ENCODE data around the gene C3orf33.

Gene C3orf33

GRCh38 chr3:155782390-155782953 is 23.6 kb downstream of the C3orf33 start:
- DNase-seq, result no peak

- no peak for DNase-seq
Measured at GRCh38 chr3:155780291-155780690, 25.8 kb downstream of the C3orf33 start.

GRCh38 chr3:155778462-155778861 is 27.6 kb downstream of the C3orf33 start:
- no peak for DNase-seq

- DNase-seq, result no peak
Measured at GRCh38 chr3:155772801-155773200, 33.3 kb downstream of the C3orf33 start.

- no peak for DNase-seq
Measured at GRCh38 chr3:155771126-155771525, 35.0 kb downstream of the C3orf33 start.

DNA sequence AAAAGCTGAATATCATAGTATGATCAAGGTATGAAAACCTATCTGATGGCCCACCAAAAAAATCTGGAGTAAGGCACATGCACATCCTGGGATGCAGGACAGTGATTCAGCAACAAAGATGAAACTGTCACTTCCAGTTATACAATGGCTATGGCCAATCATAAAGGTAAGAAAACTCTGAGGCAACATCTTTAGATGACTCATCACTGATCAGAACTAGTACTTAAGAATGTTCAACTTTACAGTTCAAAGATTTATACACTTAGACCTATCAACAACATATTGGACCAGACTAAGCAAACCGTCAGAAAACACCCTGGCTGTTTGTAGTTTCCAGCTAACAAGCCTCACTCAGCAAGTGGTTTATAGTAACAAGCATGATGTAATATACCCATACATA is 39.9 kb downstream of the C3orf33 start:
- no peak for DNase-seq

GRCh38 chr3:155763870-155764463 is 42.1 kb downstream of the C3orf33 start:
- DNase-seq, result no peak

GRCh38 chr3:155760653-155761052 is 45.4 kb downstream of the C3orf33 start:
- no peak for DNase-seq

- DNase-seq, result no peak
Measured at GRCh38 chr3:155757577-155757976, 48.5 kb downstream of the C3orf33 start.

- DNase-seq, result no peak
Measured at GRCh38 chr3:155753038-155753639, 52.9 kb downstream of the C3orf33 start.

DNA sequence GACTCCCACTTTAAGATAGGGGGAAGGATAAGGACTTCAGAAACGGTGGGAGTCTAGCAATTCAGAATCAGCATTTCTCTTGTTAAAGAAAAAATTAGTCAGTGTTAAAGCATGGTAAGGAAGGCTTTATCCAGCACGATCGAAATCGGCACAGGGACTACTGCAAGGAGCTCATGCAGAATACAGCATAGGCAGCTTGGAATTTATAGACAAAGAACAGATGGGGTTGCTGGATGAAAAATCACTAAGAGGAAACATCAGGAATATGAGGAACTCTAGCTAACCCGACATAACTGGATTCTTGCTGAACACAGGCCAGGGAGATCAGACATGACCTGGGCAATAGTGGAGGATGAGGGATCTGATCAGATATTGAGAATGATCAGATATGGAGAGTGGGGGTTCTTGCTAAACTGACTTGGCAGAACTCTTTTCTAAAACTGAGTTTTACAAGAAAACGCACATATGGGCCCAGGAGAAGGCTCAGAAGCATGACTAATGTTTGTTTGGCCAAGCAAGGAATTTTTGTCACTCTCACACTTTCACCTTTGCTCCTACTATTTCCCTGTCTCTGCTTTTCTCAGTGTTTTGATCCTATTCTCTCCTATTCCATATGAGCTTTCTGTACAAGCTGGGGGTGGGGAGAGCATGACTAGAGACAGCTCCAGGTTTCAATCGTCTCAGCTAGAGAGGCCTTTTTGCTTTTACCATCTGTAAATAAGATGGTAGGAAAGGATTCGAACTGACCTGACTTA is 57.3 kb downstream of the C3orf33 start:
- no peak for DNase-seq

DNA sequence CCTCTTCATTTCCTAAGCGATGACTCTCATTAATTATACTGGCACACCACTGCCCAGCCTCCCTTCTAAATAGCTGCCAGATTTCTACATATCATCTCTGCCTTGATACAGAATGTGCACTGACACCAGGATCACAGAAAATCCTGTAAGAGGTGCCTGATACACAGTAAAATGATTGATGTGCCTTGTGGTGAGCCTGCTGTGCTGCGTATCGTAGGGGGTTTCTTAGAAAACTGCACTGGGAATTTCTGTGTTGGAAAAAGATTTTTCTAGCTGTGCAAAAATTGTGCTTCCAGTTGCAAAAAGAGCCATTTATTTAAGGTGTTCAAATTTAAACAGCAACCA is 58.2 kb downstream of the C3orf33 start:
- no peak for DNase-seq

GRCh38 chr3:155747286-155747945 is 58.7 kb downstream of the C3orf33 start:
- no peak for DNase-seq

DNA sequence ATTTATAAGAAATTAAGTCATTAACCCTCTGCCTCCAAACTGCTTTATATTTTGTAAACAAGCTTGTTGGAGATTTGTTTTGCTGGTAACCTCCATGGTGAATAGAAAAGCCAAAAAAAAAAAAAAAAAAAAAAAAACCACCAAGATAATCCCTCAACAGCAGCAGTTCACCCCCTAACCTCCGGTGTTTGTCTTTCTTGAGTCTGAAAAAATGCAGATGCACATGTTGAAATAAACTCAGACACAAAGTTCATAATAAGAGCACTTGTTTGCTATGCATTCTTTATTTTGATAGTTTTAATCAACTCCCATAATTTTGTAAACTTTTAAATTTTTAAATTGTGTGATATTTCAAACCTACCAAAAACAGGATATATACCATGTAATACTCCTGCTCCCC is 59.4 kb downstream of the C3orf33 start:
- DNase-seq, result no peak

DNA sequence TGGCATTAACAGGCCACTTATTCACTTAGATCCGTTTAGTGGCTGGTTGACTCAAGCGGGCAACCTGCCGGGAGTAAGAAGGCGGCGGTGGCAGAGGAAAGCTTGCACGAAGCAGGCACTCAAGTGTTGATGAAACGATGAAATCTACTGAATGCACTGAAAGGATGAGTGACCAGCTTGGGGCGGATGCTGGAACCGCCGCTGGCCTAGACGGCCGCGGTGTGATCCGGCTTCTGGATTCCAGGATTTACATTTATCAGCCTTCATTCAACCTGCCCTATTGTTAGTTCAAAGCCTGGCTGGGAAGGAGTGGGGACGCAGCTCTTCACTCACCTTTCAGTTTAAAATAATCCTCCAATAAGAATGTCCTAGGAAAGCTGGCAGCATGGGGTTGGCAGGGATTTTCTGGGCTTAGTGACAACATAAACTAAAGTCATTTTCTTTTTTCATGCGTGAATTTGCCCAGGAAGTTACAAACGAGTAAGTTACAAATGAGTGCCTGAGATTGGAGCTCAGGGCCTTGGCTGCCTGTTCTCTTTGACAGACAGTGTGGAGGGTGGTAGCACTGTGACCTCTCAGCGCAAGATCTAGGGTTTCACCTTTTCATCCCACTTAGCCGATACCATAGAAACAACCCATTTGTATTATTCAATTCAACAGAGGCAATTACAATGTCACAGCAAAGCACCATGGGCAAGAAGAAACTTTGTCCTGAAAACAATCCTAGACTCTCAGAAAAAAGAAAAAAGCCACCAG is 60.1 kb downstream of the C3orf33 start:
- DNase-seq, result peak; percentile 63

GRCh38 chr3:155744626-155745324 is 61.3 kb downstream of the C3orf33 start, which contains the start of gene PLCH1:
Gene PLCH1, minus strand, starts transcription at chr3:155745071. Its CDS starts 40,847 bp downstream, at chr3:155704224.
- DNase-seq, result peak; percentile 68

DNA sequence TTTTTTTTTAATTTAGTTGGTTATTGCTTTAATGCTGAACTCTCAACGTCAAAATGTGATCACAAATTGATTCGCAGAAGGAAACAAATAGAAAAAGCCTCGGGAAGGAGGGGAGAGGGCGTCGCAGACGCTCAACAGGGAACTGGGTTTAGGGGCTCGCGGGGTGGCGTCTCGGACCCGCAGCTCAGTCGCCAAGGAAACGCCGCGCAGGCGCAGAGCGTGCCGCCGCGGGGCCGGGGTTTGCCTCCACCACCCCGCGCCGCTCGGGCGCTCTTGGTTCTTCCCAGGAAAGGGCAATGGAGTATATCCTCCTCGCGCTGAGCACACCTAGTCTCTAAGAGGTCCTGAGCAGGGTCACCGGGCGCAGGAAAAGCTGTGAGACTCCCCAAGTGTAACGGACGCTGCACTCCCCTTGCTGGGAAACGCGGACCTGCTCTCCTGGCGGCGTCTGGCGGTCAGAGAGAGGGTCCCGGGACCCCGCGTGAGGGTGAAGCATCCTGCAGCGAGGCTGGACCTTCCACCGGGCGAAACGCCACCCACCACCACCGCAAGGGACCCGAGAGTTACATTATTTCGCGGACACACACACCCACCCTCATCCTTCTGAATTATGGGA is 62.0 kb downstream of the C3orf33 start:
- peak; percentile 68 for DNase-seq

- DNase-seq, result no peak
Measured at GRCh38 chr3:155743606-155744005, 62.5 kb downstream of the C3orf33 start.

GRCh38 chr3:155742349-155742965 is 63.6 kb downstream of the C3orf33 start:
- DNase-seq, result no peak

DNA sequence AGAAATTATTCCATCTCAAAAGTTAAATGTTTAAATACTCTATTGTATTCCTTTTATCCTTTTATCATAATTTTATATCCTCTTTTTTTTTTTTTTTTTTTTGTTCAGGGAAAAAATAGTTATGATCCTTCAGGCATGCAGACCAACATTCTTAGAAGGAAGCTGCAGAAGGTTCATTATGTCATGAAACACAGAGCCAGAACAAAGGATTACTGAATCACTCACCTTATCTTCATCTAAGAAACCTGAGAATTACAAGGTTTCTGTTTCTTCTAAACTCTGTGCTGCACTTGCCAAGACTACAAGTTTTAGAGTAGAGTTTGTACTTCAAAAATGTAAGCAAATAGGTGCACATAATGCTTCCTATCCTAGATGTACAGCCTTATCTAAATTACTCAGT is 64.5 kb downstream of the C3orf33 start:
- no peak for DNase-seq

DNA sequence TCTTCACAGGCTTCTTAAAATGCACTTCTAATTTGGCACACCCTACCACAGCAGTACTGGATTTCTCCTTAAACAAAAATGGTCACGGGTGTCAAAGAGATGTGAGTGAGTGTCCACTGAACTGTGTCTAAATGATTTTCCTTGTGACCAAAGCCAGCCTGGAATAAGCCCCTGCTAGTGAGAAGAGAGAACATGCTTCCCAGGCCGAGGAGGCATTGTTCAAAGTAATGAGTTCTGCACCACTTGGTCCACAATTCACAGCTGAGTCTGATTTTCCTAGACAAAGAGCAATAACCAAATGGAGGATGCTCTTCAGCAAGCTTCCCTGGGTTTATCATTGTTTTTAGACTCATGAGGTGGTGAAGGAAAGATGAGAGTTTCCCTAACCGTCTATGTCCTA is 65.0 kb downstream of the C3orf33 start:
- no peak for DNase-seq
